CD4-positive, alpha-beta T cell treated with Interferon gamma for 1 hour (primary cell): ENCODE results near the gene DISC1.

Source experiments
- DNase-seq: peaks from one replicate; pipeline ENCODE4 v3.0.0-alpha.2; 2020

Gene DISC1

DNA sequence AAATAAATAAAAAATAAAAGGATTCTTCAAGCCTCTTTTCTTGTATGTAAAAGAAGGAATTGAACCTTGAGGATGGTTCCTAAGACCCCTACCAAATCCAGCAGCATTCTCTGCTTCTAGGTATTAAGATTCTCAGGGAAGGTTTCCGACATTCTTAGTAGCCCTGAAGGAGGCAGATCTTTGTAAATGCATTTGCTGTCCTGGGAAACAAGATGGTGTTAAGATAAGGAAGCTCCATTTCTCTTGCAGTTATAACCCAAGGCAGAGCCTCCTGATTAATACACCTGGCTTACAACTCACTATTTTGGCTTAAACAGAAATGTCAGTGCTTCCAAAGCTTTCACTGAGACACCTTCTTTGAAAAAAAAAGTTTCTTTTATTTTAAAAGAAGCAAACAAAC is 393.8 kb downstream of the DISC1 start:
- no peak for DNase-seq

DNA sequence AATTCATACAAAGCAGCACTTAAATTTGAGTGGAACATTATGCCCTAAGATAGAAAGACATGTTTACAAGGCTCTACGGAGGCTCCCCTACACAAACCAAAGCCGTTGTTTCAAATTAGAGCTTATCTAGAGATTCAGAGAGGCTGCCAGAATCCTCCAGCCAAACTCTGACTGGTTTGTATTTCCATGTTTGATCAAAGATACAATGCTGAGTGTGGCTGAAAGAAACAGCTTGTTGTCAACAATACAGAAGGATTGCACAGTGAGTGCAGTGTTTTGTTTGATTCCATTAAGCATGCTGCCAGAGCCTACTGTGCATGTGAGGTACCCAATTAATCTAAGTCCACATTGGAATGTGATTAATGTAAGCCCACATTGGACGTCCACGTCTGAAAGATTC is 402.7 kb downstream of the DISC1 start:
- no peak for DNase-seq

DNA sequence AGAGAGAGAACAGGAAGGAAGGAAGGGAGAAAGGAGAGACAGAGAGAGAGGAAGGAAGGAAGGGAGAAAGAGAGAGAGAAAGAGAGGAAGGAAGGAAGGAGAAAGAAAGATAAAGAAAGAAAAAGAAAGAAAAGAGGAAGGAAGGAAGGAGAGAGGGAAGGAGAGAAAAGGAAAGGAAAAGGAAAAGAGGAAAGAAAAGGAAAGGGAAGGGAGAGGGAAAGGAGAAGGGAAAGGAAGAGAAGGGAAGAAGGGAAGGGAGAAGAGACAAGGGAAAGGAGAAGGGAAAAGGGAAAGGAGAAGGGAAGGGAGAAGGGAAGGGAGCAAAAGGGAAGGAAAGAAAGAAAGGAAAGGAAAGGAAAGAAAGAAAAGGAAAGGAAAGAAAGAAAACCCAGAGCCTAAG is 404.6 kb downstream of the DISC1 start:
- no peak for DNase-seq

DNA sequence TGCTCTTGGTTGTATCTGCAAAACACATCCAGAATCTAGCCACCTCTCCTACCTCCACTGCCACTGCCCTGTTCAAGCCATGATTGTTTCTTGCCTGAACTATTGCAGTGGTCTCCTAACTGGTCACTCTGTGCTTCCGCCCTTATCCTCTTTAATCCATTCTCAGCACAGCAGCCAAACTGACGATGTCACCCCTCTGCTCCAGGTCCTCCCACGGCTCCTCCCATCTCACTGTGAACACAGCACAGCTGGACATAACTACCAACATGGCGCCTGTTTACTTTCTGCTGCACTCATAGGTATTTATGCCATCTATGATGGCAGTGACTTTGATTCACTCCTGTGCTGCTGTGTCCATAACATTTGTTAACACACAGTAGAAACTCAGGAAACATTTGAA is 406.7 kb downstream of the DISC1 start:
- DNase-seq: no peak

DNA sequence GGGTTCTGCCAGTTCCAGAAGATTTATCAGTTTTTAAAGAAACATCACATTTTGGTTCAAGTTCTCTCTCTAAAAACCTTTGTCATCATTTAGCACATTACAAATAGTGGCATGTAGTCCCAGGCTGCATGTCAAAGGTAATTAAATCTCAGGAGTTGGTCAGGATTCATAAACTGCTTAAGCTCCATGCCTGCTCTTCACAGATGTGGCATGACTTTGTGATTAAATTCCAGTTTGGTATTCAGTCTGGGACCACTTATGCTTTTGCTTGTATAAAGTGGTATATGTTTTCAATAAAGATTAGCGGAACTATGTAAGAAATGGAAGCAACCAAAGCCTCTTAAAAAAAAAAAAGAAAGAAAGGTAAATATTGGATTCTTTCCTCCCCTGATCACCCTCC is 408.0 kb downstream of the DISC1 start:
- DNase-seq: no peak

DNA sequence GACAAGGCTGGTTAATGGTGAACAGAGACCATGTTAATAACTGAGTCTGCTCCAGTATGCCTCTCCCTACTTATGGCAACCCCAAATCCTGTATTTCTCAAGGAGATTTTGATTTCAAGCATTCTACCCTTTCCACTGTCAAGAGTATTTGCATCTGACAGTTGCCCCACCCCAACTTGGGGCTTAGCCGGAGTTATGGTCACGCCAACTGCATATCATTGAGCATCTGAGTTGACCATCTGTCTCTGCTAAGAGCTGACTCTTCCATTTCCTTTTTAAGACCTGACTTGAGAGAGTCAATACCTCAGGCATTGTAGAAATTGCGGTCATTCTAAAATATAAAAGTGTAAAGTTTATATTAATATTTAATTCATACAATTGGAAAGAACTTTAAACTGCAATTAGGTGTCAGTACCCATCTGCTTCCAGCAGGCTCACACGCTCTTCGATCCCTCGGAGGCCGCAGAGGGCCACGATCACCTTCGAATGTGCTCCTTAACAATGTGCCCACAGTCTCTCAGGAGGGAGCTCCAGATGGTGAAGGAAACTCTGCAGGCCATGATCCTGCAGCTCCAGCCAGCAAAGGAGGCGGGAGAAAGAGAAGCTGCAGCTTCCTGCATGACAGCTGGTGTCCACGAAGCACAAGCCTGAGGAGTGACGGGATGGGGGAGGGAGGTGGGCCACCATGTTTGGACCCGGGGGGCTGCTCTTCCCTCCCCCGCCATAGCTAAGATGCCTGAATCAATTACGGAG is 409.8 kb downstream of the DISC1 start:
- DNase-seq: no peak

DNA sequence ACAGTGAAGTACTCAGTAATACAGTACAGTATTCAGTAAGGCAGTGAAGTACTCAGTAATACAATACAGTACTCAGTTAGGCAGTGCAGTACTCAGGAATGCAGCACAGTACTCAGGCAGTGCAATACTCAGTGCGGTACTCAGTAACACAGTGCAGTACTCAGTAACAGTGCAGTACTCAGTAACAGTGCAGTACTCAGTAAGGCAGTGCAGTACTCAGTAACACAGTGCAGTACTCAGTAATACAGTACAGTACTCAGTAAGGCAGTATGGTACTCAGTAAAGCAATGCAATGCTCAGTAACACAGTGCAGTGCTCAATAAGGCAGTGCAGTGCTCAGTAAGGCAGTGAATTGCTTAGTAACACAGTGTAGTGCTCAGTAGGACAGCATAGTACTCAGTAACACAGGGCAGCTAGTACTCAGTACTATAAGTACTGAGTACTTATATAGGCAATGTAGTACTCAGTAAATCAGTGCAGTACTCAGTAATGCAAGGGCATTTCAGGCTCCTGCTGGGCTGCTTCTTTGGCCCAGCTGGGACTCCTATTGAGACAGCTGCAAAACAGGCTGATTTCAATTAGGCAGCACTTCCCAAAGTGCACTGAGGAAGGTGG is 411.3 kb downstream of the DISC1 start:
- no peak for DNase-seq

DNA sequence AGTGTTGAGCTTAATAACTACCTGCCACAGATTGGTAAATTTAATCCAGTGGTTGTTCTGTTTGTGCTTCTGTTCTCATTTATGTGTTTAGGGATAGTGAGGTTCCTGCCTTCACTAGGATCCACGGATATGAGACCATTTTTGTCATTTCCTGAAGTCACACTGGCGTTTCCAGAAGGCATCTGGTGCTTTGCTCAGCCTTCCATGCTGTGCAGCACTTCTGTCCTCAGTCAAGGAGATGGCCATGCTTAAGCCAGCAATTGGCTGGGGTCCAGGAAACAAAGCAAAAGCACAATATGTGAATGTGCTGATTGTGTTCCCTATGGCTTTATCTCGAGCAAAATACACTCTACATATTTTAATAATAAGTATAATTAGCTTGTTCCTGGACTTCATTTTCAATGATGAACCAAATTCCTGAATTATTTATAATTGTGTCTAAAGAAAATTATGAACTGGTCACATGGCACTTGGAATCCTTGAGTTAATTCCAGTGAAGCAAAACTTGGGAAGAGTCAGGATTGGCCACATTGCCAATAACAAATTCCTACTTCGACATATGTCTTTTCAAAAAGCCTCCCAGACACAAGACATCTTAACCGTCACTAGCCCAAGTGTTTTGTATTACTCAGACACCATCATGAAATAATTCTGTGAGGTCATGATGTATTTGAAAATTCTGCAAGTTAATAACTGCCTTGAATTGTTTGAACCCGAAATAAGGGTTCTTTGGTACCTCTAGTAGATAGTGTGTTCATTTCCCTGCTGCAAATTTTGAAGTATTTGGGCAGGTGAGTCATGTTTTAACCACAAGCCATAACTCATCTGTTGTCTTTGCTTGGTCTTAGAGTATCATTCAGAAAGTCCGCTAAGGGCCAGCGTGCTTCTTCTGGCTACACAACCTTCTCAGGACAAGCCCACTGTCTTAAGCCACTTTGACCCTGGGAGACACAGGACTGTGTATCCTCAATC is 412.4 kb downstream of the DISC1 start:
- DNase-seq: no peak

DNA sequence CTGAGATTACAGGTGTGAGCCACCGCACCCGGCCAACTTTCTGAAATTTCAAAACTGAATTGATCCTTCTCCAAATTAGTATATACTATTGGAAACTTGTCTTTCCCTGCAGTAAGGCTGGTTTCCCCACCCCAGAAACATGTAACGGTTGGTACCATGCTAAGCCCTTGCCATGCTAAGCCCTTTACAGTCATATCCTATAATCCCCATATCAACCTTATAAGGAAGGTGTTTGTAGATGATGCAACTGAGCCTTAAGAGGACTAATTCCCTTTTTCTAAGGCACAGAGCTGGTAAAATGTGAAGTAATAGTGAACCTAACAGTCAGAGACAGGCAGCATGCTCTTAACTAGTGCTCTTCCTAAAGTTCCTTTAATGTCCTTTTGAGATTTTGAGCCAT is 413.7 kb downstream of the DISC1 start:
- DNase-seq: no peak

DNA sequence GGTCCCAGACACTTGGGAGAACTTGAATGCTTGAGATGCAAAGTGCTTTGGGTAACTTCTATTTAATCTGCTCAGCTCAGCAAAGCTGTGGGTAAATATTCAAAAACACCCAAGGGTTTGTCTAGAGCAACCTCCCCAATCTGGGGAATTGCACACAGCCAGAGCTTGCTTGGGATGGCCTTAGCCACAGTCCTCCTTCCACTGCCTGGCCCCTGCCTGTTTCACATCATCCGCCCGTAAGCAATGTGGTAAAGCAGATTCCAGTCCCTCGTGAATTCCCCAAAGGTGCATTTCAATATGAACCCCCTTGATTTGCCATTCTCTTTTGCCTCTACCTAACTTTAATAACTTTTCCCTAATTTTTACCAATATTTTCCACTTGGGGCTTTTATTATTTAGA is 418.1 kb downstream of the DISC1 start:
- no peak for DNase-seq

DNA sequence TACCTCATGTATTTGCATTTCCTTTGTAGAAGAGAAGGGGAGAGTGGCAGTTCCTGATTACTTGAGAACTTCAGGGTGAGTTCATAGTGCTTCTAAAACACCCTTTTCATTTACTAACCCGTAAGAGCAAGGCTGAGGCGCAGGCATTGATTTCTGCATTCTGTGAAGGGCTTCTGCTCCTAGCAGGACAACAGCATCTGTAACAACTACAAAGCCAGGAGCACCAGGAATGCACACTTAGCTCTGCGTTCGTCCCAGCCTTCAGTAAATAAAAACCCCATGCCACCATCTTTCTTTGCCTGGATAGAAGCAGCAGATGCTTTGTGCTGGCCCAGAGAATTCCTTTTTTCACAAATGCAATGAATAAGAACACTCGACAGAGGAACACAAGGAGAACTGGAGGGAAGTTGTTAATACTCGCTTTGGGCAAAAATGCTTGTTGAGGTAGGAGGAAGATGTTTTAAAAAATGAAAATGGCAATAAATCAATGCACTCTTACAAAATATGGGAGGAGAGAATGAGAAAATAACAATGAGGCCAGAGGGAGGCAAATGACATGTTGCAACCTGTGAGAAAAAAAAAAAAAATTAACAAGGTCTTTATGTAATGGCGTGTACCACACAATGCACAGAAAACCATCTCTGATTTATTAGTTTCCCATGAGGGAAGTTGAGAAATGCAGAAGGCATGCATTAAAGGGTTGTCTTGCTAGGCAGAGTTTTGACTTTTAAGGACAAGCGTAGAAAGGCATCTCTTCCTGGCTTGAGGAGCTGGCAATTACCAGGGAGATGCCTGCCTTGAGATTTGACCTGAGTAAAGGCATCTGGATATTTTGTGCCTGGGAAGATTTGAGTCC is 418.8 kb downstream of the DISC1 start:
- DNase-seq: no peak

DNA sequence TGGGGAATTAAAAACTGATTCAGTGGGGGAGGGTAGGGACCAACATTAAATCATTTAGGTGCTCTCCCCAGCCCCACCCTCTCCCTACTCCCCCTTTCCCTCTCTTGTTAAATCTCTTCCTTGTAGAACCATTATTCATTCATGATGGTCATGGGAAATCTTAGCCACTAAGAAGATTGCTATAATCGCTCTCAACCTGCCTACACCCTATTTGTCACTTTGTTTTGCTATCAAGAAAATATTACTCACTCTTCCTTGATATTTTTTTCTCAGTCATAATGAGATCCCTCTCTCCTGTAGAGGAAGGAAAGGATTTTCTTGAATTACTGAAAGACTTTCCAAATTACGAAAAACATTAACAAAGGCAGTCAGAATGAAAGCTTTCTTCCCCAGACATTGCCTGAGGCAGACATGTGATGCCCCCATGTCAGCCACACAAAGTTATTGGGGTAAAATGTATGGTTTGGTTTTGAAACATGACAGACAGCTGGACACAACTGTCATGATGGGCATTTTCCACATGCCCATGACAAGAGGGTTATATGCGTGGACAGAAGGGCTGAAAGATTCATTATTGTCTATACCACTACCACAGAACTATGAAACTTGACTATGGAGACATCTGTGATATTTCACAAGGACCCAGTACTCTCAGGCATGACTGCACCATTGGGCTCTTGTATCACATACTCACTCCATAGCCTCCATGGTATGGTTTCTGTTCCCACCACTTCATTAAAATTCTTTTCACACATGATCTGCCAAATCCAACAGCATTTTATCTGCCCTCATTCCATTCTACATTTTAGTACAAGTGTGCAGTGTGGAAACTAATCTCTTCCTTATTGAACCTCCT is 420.1 kb downstream of the DISC1 start:
- no peak for DNase-seq

DNA sequence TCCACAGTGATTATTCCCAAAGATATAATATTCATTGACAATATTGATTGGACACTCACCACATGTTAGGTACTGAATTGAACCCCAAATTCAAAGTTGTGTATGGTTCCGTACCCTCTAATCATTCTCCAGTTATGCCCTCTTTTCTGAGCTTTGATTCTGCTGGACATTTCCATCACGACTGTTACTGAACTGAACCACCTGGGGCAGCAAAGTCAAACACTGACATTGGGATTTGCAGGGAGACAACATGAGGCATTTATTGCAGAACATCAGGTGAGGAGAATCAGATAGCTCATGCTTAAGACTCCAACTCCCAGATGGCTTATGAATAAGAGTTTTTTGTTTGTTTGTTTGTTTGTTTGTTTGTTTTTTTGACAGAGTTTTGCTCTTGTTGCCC is 420.9 kb downstream of the DISC1 start:
- DNase-seq: no peak

DNA sequence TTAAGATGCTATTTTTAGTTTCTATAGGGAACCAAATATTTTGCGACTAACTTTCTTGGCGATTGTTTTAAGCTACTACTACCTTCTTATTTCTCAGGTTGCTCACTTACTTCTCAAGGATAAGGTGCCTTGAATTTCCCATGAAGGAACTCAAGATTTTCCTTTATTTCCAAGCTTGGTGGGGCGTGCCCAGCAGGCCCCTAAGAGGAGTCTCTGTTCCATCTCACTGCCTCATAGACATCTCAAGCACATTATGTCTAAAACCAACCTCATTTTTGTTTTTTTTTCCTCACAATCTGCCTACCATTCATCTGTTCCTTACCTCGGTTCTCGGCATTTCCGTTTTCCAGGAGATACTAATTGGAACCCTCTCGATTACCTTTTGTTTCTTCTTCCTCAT is 421.9 kb downstream of the DISC1 start:
- no peak for DNase-seq

DNA sequence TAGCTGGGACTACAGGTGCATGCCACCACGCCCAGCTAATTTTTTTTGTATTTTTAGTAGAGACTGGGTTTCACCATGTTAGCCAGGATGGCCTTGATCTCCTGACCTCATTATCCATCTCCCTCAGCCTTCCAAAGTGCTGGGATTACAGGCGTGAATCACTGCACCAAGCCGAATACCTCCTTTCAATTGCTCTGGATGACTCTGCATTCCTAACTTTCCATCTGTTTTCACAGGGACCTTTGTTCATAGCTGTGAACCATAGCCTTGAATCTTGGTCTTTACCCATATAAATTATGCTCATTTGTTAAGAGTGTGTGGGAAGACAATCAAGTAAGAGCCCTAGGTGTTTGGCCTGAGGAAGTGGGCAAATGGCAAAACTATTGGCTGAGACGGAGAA is 422.7 kb downstream of the DISC1 start:
- no peak for DNase-seq

DNA sequence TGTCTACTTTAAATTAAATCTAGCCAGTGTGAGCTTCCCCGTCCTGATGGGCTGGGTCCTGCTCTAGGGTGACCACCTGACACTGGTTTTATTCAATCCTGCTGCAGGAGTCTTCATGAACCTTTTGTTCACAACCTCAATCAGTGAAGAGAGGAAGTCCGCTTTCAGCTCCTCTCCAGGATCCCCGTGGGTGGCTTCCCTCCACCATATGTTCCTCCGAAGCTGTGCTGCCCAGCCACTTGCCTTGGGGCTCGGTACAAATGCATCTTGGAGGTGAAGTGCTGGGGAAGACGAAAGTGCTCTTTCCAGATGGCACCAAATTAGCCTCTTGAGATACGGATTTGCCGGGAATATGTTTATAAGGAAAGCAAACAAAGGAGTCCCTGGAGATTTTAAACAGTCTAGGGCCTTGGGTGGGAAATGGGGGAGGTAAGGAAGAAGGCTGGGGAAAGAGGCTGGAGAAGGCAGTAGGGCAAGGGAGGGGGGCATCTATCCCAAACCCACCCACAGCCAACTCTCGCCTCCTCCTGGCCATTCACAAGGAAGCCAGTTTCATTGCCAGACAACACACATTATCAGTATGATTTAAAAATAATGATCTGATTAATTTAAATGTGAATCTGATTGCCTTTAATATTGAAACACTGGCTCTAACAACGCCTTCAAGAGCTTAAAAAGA is 430.8 kb downstream of the DISC1 start:
- no peak for DNase-seq

DNA sequence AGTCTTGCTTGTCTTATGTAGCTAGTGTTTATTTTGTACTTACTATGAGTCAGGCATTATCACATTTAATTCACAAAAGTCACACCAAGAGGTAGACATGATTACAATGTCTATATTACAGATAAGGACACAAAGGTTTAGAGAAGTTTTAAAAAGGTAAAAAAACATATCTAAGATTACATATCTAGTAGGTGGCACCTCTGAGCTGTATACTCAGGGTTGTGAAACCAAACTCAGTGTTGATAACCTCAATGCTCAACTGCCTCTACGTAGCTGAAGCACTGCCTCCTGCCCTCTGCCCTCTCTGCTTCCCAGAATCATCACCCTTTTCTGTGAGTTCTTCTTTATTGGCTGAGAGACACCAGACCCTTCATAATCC is 431.3 kb downstream of the DISC1 start:
- no peak for DNase-seq

DNA sequence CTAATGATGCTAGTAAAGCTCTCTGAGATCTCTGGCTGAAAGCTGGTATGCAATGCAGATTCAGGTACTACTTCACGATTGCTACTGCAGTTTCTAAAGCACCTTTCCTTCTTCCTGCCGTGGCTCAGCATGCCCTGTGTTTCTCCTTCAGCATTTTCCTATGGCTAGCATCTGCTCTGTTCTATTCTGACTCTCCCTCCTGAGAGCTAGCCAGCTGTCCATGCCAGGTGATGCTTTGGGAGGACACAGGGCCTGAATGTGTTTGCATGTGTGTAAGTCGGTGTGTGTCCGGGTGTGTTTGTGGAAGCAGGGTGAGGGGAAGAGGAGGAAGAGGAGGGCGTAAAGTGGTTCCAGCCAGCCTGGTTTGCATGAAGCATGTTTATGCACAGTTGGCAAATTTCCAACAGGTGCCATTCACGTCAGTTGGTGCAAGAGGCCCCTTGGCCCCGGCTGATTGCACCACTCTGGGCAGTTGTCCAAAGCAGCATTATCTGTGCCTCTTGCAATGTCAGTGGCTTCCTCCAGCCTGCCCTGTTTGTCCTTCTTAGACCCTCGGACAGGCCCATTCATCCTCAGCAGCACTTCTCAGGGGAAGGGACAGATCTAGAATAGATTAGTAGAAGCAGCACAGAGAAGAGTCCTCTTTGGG is 433.3 kb downstream of the DISC1 start:
- DNase-seq: no peak

DNA sequence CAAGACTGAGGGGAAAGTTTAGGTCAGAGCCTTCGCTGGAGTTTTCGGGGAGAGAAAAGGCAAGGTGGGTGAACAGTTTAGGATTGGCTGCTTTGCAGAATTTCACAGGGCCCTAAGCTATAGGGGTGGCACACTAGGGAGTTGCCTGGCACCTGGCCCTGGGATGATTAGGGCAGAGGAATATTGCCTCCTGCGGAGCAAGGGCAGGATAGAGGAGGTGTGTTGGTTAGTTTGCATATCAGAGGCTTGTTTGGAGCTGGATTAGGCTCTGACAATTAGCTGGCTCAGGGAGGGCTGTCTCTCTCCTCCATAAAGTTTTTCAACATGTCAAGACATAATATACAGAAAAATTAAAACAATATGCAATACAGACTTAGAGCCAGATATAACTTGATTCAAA is 436.4 kb downstream of the DISC1 start:
- DNase-seq: no peak

DNA sequence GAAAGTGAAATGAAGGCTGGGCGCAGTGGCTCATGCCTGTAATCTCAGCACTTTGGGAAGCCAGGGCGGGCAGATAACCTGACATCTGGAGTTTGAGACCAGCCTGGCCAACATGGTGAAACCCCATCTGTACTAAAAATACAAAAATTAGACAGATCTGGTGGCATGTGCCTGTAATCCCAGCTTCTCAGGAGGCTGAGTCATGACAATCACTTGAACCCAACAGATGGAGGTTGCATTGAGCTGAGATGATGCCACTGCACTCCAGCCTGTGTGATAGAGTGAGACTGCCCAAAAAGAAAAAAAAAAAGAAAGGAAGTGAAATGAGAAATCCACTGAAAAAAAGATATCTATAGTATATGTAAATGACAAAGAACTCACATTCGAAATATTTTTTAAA is 439.9 kb downstream of the DISC1 start:
- no peak for DNase-seq

DNA sequence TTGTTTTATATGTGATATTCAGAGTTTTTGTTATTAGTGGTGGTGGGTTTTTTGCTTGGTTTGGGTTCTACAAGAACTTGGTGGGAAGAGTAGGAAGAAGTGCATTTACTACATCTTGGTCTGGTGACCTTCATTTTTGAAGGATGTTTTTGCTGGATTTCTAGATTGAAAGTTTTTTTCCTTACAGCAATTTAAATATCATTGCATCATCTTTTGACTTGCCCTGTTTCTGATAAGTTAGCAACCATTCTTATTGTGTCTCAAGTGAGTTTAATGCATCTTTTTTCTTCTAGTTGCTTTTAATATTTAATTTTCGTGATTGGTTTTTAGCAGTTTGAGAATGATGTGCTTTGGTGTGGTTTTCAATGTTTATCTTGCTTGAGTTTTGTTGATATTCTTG is 447.7 kb downstream of the DISC1 start:
- no peak for DNase-seq
